GM12878 (cell line): ENCODE data around the gene ANXA9. TPM values are rescaled to one million over a fixed set of nuclear protein-coding genes. Genes with fewer than 3 reads are reported as not detected.

ENCODE experiments used
- ATAC-seq: fragments of 200-7000 bp; cut with Tn5 transposase; 3 replicates; pipeline ENCODE4 v1.9.1; 2020; ENCODE audit warnings: mild to moderate bottlenecking, moderate library complexity
- BruUV-seq: library from RNA; stranded (reverse); fragments of 400-500 nt; replicated peaks from 2 replicates; lab custom pipeline; 2021; lab: Mats Ljungman, UMichigan
- CTCF ChIA-PET: fragments of 300-600 bp; sonication (Branson Sonifier 250); formaldehyde crosslinking; extraction: SDS; loops from one replicate; lab custom pipeline; 2021; ENCODE audit warnings: inconsistent platforms; lab: Yijun Ruan, JAX
- POLR2A ChIA-PET: fragments of 350-600 bp; formaldehyde crosslinking; extraction: SDS; loops from one replicate; lab custom pipeline; 2021; ENCODE audit warnings: inconsistent platforms; lab: Charles Lee
- RAD21 ChIA-PET: fragments of 300-600 bp; sonication (Branson Sonifier 250); formaldehyde crosslinking; loops from one replicate; lab custom pipeline; 2023; ENCODE audit warnings: antibody characterized with exemption; ENCODE audit not compliant: unreplicated experiment; lab: Charles Lee
- SMC1A ChIA-PET: fragments of 300-600 bp; sonication (Branson Sonifier 250); formaldehyde crosslinking; loops from one replicate; lab custom pipeline; 2023; ENCODE audit not compliant: unreplicated experiment, uncharacterized antibody; lab: Charles Lee
- DNase-seq: peaks from one replicate; pipeline ENCODE4 v3.0.0-alpha.2; 2011; ENCODE audit warnings: low read depth, low spot score
- FAIRE-seq: peaks from 3 replicates; lab custom pipeline; 2011; peaks lifted over from hg19 to GRCh38; lab: Jason Lieb, UNC
- H2AFZ ChIP-seq: 2 replicates; pipeline ENCODE4 v1.6.0; 2011; ENCODE audit warnings: low read depth, low read length, control low read depth; ENCODE audit not compliant: control insufficient read depth
- H3K27ac ChIP-seq: 2 replicates; pipeline ENCODE4 v1.5.1; 2011; ENCODE audit warnings: control low read depth; ENCODE audit not compliant: control insufficient read depth, insufficient read depth
- H3K27me3 ChIP-seq, 2 experiments: replicated peaks in 1 of 2; 2 replicates each; pipeline versions ENCODE4 v1.6.0 to v1.6.1; 2011; ENCODE audit warnings: low read length in 1 of 2; ENCODE audit not compliant: control insufficient read depth in 2 of 2, insufficient read depth in 2 of 2
- H3K36me3 ChIP-seq, 2 experiments: 2 replicates each; pipeline ENCODE4 v1.5.1; 2011; ENCODE audit warnings: low read length in 1 of 2; ENCODE audit not compliant: control insufficient read depth in 2 of 2, insufficient read depth in 2 of 2
- H3K4me1 ChIP-seq: 2 replicates; pipeline ENCODE4 v1.6.1; 2011; ENCODE audit warnings: mild to moderate bottlenecking, low read length, moderate library complexity, mixed read lengths; ENCODE audit not compliant: control insufficient read depth, insufficient read depth
- H3K4me2 ChIP-seq: 2 replicates; pipeline ENCODE4 v1.6.0; 2011; ENCODE audit warnings: control low read depth; ENCODE audit not compliant: control insufficient read depth, insufficient read depth
- H3K4me3 ChIP-seq: fragments of 200-600 bp; sonication (generic); 2 replicates; pipeline ENCODE4 v1.5.1; 2016
- H3K79me2 ChIP-seq: 2 replicates; pipeline ENCODE4 v1.6.0; 2011; ENCODE audit warnings: low read length; ENCODE audit not compliant: control insufficient read depth, insufficient read depth
- H3K9ac ChIP-seq: 2 replicates; pipeline ENCODE4 v1.8.0; 2011; ENCODE audit warnings: low read length, control low read depth, mixed read lengths; ENCODE audit not compliant: control insufficient read depth, insufficient read depth
- H3K9me3 ChIP-seq: replicated peaks from 3 replicates; pipeline ENCODE4 v1.5.1; 2011; ENCODE audit warnings: mild to moderate bottlenecking, low read length; ENCODE audit not compliant: control insufficient read depth, insufficient read depth
- H4K20me1 ChIP-seq: 2 replicates; pipeline ENCODE4 v1.6.0; 2011; ENCODE audit not compliant: control insufficient read depth, insufficient read depth
- CBX3 ChIP-seq: fragments of 200-600 bp; sonication (generic); IDR thresholded peaks from 2 replicates; pipeline ENCODE4 v1.6.1; 2016; ENCODE audit warnings: low read depth, borderline replicate concordance
- CTCF ChIP-seq, 3 experiments: IDR thresholded peaks in 2 of 3; conservative IDR thresholded peaks in 1 of 3; 2 replicates each; pipeline ENCODE4 v1.5.1; 2011; ENCODE audit warnings: low read depth in 3 of 3, low read length in 3 of 3, mild to moderate bottlenecking in 3 of 3, control low read depth in 2 of 3, moderate library complexity in 2 of 3, inconsistent platforms in 1 of 3, mixed read lengths in 1 of 3; ENCODE audit not compliant: control insufficient read depth in 2 of 3, insufficient read depth in 1 of 3; ENCODE audit errors: extremely low read depth in 1 of 3
- EED ChIP-seq: sonication (generic); IDR thresholded peaks from 2 replicates; pipeline ENCODE4 v1.6.1; 2016; ENCODE audit warnings: antibody characterized with exemption, low read depth
- ESRRA ChIP-seq: IDR thresholded peaks from 2 replicates; pipeline ENCODE4 v1.6.1; 2012; ENCODE audit warnings: mild to moderate bottlenecking, low read length, improper control_type of control experiment
- KDM1A ChIP-seq: fragments of 200-600 bp; sonication (generic); IDR thresholded peaks from 2 replicates; pipeline ENCODE4 v1.6.1; 2016; ENCODE audit warnings: borderline replicate concordance
- MEF2A ChIP-seq: IDR thresholded peaks from 2 replicates; pipeline ENCODE4 v1.6.1; 2011; ENCODE audit warnings: low read depth, mild to moderate bottlenecking, low read length, moderate library complexity; ENCODE audit not compliant: insufficient read depth
- NR2C1 ChIP-seq: fragments of 450-650 bp; IDR thresholded peaks from 2 replicates; pipeline ENCODE4 v1.6.1; 2017; ENCODE audit warnings: antibody characterized with exemption, mild to moderate bottlenecking, moderate library complexity
- POLR2A ChIP-seq: IDR thresholded peaks from 2 replicates; pipeline ENCODE4 v1.6.1; 2011; ENCODE audit warnings: low read depth, mild to moderate bottlenecking, low read length
- ZBTB11 ChIP-seq: fragments of 450-650 bp; formaldehyde crosslinking; IDR thresholded peaks from 2 replicates; pipeline ENCODE4 v1.5.0; 2022; ENCODE audit warnings: mild to moderate bottlenecking, missing genetic modification characterization
- ZBTB33 ChIP-seq: fragments of 450-650 bp; IDR thresholded peaks from 2 replicates; pipeline ENCODE4 v1.6.1; 2017; ENCODE audit warnings: mild to moderate bottlenecking
- WGBS: methylation state at CpG from one replicate; pipeline ENCODE4 v1.1.6; 2016; ENCODE audit warnings: low lambda C conversion rate; ENCODE audit not compliant: insufficient replicate concordance, insufficient coverage; ENCODE audit errors: missing lambda C conversion rate; 5-methylcytosine and 5-hydroxymethylcytosine counted together
- in situ Hi-C: fragments of 300-500 bp; cut with MboI; formaldehyde crosslinking; loops from 9 replicates; pipeline ENCODE4 v1.14.3; 2018; ENCODE audit warnings: mixed read lengths
- intact Hi-C: fragments of 100-400 bp; cut with micrococcal nuclease; formaldehyde crosslinking; loops from one replicate; pipeline ENCODE4 v1.14.2; 2022; ENCODE audit not compliant: unreplicated experiment
- polyA plus RNA-seq, 11 experiments: library from polyadenylated mRNA; depleted of rRNA in 4 of 11; unstranded in 6 of 11; stranded (reverse) in 5 of 11; fragments of >200 nt; fragmentation: Nextera tagmentation in 4 of 11; fragmentation: Illumina TruSeq in 1 of 11; extraction: Ambion mirVana in 4 of 11; extraction: Trizol in 1 of 11; gene quantifications; 1 replicate in 1 of 11; 2 replicates in 10 of 11; pipeline versions ENCODE4 v1.2.1 to v1.2.3, GENCODE V29; 2011 to 2016; ENCODE audit warnings: inconsistent platforms in 2 of 11, missing spikeins in 2 of 11, low read depth in 1 of 11
- total RNA-seq, 4 experiments: library from RNA; depleted of rRNA in 3 of 4; stranded (reverse); fragments of >200 nt in 3 of 4; fragmentation: Illumina TruSeq in 1 of 4; extraction: Trizol in 1 of 4; gene quantifications; 2 replicates each; pipeline versions ENCODE4 v1.2.1 to v1.2.3, GENCODE V29; 2013 to 2021

Gene ANXA9
- total and polyA plus RNA-seq, 10 of the 15 experiments (the other 5 are each of a cell fraction or from before 2014, with no cell fraction given) = 0.04 to 0.43 (median 0.18) TPM; not detected in 4

GRCh38 chr1:151039521-151039920, 57.4 kb downstream of the ANXA9 start (continued):
- no peak for TF ChIP-seq CTCF (IDR thresholded peaks at IDR 0.05 in 2 of 3, conservative IDR thresholded peaks at IDR 0.05 in 1 of 3; ENCODE audit: control insufficient read depth in 2 of 3, extremely low read depth in 1 of 3, insufficient read depth in 1 of 3, low read depth in 3 of 3, low read length in 3 of 3)
- TF ChIP-seq MEF2A = no peak
- no peak for TF ChIP-seq KDM1A
- no peak for TF ChIP-seq ESRRA
- TF ChIP-seq ZBTB33 = no peak
- no peak for TF ChIP-seq CBX3

GRCh38 chr1:151043163-151043562, 61.1 kb downstream of the ANXA9 start:
- Histone ChIP-seq H3K36me3 (no peaks in the 10 kb centered on the region), H3K9me3 (no peaks in the 10 kb centered on the region), H3K9ac (no peak overlapping the region), H3K4me1 (peaks cover 2% of the 10 kb centered on the region; the same call in 1 of the 2 replicates), H2AFZ (no peak overlapping the region), H3K27me3 (no peaks in the 10 kb centered on the region), H3K4me2 (no peak overlapping the region), H3K27ac (no peak overlapping the region), H4K20me1 (no peaks in the 10 kb centered on the region), H3K4me3 (no peak overlapping the region), H3K79me2 (no peaks in the 10 kb centered on the region)
- BruUV-seq = no TSS peak
- ChIA-PET POLR2A (interaction anchor here (0.6 to 1.3 kb wide), 3 partner anchors 9 to 517 kb away, joined by 3 to 5 read pairs (median 3); no protein-coding TSS in a partner anchor), RAD21 (no interaction called here), CTCF (interaction anchor here (0.7 to 9.5 kb wide), 6 partner anchors 10 to 112 kb away, joined by 3 to 76 read pairs (median 4); partner anchors contain the start of genes CDC42SE1, GABPB2 and MLLT11), SMC1A (interaction anchor here (0.9 to 1.1 kb wide), 3 partner anchors 10 to 298 kb away, joined by 3 to 4 read pairs (median 4); partner anchors contain the start of genes CDC42SE1 and MLLT11)
- FAIRE-seq (no peak), DNase-seq (no peak), ATAC-seq (no peak)
- WGBS = 71% methylated on average over 1 of the region's 1 CpG
- in situ Hi-C loops (no loop called here), intact Hi-C loops (no loop called here)
- no peak for TF ChIP-seq NR2C1
- TF ChIP-seq POLR2A = no peak
- no peak for TF ChIP-seq ZBTB11
- TF ChIP-seq EED = no peak
